ENCODE measurements around the gene LEMD2.

LEMD2 gene

DNA sequence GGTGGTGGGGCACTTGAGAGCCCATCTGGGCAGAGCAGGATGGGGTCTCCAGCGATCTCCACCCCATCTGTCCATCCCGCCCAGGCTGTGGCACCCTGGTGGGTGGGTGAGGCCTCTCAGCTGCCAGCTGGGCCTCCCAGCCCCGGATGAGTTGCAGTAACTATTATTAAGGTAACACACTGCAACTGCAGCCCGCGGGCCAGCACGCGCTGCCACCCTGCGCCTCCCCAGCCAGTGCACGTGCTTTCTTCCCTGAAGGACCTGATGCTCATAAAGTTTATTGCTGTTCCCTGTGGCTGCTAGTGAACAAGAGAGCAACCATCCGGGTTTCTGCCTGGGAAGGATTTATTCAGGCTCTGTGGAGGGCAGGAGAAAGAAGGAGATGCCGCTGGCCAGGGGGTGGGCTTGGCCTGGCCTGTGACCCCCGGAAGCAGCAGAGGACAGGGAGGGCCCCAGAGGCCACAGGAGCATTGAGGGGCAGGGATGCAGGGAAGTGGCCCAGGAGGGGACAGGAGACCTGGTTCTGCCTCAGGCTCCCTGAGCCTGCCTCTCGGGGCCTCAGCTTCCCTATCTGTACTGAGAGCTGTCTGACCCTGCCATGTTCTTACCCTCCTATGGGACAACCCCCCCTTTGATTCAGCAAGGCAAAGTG is 43.9 kb downstream of the LEMD2 start:
- in situ Hi-C loops (cut with MboI; ENCODE audit: low sequenced_read_pairs), result no loop called here

DNA sequence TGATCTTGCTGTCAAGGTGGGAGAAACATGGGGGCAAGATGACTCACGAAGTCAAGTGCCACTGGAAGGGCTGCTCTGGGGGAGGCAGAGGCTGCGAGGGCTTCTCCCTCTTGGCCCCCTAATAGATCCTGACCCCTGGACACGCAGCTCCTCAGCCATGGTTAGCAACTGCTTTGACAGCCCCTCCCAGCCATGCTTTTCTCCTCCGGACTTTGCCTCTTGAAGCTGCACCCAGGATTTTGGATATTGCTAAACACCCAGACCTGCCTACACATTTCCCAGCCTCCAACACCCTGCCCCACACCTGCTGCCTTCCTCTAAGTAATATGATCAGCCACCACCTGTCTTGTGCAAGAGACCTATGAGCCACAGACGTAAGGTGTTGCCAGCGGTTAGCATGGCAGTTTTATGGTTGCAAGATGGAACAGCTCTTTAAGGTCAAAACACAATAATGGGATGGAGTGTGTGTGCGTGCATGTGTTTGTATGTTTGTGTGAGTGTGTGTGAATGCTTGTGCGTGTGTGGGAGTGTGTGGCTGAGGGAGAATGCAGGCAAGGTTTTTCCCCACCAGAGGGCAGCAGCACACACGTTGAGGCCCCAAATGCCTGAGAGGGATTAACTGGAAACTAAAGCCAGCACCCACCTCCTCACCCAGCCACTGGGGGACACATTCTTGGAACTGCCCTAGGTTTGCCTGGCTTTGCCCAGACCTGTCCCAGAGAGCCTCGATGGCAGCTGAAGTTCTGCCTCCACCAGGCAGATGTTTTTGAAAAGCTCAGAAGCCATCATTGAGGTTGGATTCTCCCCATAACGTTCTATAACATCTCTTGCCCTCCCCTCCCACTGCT is 44.7 kb downstream of the LEMD2 start:
- in situ Hi-C loops (cut with MboI; ENCODE audit: low sequenced_read_pairs), result no loop called here

- in situ Hi-C loops (cut with MboI; ENCODE audit: low sequenced_read_pairs), result no loop called here
These were observed 46.1 kb downstream of the LEMD2 start for GRCh38 chr6:33742837-33743236.

- in situ Hi-C loops (cut with MboI; ENCODE audit: low sequenced_read_pairs), result no loop called here
These were observed 46.8 kb downstream of the LEMD2 start for GRCh38 chr6:33742092-33742491.

DNA sequence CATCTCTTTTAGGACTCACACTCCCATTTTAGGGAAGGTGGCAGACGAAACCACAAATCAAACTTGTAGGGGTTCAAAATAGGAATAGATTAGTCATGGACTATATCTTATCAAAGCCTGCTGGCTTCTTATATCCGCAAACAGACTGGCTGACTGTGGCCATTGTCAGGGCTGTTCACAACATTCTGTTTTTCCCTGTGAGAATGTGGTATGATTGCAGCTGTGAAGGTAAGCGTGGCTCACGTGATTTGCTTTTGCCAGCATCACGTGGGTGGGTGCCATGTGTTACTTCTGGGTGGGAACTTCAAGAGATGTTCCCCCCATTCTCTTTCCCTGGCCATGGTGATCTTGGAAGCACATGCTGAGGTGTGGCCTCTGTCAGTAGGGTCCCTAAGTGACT is 48.1 kb downstream of the LEMD2 start:
- in situ Hi-C loops (cut with MboI; ENCODE audit: low sequenced_read_pairs), result no loop called here

- in situ Hi-C loops (cut with MboI; ENCODE audit: low sequenced_read_pairs), result no loop called here
These were observed 48.7 kb downstream of the LEMD2 start for GRCh38 chr6:33740204-33740608.

- in situ Hi-C loops (cut with MboI; ENCODE audit: low sequenced_read_pairs), result no loop called here
These were observed 49.4 kb downstream of the LEMD2 start for GRCh38 chr6:33739571-33739970.

DNA sequence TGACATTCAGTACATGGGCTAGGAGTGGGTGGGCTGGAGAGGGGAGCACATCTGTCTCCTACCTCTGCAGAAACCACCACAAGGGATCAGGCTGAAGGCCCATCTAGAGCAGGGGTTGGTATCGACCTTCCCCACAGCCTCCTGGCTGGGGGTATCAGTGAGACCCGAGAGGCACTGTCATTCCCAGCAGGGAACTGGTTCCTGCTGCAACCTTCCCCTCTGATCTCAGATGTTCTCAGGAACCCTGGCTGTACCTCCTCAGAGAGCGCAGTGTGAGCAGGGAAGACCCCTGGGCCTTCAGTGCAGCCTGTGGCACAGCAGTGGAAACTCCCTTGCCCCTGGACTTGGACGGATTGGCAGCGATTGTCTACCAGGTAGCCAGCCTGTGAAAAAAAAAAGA is 50.1 kb downstream of the LEMD2 start:
- in situ Hi-C loops (cut with MboI; ENCODE audit: low sequenced_read_pairs), result no loop called here

GRCh38 chr6:33738153-33738552 is 50.8 kb downstream of the LEMD2 start:
- in situ Hi-C loops (cut with MboI; ENCODE audit: low sequenced_read_pairs), result no loop called here

- in situ Hi-C loops (cut with MboI; ENCODE audit: low sequenced_read_pairs), result no loop called here
These were observed 51.5 kb downstream of the LEMD2 start for GRCh38 chr6:33737267-33738026.

DNA sequence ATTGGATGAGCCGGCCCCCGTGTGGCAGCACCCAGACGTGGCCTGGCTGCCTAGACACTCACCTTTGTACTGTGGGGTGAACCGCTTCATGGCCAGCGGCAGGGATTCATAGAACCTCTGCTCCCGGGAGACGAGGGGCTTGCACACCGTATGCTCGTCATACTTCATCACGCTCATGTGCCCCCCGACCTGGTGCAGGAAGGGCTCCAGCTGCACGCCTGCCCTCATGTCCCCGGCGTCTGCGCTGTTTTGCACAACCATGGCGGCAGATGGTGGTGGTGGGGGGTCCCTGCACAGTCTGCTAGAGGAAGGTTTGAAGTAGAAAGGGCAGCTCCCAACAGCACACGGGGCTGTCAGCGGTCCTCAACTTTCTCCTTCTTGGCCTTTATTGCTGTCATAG is 53.7 kb downstream of the LEMD2 start:
- in situ Hi-C loops (cut with MboI; ENCODE audit: low sequenced_read_pairs), result no loop called here

DNA sequence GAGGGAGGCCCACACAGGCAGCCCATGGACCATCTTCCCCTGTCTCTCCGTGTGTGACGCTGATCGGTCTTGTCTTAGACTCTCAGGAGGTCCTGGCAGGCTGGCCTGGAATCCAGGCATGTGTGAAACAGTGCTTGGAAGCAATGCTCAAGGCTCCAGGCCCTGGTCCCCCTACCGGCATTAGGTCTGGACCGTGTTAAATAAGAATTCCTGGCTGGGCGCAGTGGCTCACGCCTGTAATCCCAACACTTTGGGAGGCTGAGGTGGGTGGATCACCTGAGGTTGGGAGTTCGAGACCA is 55.3 kb downstream of the LEMD2 start:
- in situ Hi-C loops (cut with MboI; ENCODE audit: low sequenced_read_pairs), result no loop called here

GRCh38 chr6:33732817-33733708 is 55.9 kb downstream of the LEMD2 start:
- in situ Hi-C loops (cut with MboI; ENCODE audit: low sequenced_read_pairs), result no loop called here

GRCh38 chr6:33732385-33732784 is 56.5 kb downstream of the LEMD2 start:
- in situ Hi-C loops (cut with MboI; ENCODE audit: low sequenced_read_pairs), result no loop called here

DNA sequence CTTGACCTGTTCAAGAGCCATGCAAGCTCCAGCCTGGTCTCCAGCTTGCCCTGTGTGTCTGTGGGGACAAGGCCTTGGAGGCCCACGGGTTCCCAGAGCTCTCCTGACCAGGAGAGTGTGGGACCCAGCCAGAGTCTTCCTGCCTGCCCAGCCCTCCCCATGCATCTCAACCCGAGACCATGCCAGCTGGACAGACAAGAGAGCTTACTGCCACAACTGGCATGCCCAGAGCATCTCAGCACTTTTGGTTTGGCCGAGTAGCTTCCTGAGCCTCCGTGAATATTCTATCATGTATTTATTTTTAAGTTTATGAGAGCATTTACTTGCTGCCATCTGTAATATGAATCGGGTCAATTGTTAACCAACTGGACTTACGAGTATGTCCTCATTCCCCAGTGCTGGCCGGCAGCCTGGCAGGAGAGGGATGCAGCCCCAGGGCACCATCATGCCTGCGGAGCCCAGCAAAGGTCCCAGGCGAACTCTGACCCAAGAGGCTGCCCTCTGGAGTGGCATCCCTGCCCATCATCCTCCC is 57.1 kb downstream of the LEMD2 start:
- in situ Hi-C loops (cut with MboI; ENCODE audit: low sequenced_read_pairs), result no loop called here

- in situ Hi-C loops (cut with MboI; ENCODE audit: low sequenced_read_pairs), result no loop called here
These were observed 57.9 kb downstream of the LEMD2 start for GRCh38 chr6:33731035-33731434.

DNA sequence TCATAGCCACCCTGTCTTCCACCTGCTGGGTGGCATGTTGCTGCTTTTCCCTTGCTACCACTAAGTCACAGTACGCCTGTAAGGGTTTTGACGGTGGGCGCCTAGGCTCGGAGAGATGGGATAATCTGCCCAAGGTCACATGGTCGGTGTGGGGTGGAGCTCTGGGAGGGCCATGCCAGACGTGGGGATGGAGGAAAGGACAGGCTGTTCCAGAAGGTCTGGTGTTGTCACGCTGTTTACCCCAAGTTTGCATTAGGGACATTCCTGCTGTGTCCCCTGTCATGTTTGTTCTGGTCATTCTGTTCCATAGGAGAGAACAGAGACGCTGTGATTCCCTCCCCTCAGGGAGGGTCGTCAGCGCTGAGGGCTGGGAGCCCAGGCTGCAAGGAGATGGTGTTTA is 58.3 kb downstream of the LEMD2 start:
- in situ Hi-C loops (cut with MboI; ENCODE audit: low sequenced_read_pairs), result no loop called here

DNA sequence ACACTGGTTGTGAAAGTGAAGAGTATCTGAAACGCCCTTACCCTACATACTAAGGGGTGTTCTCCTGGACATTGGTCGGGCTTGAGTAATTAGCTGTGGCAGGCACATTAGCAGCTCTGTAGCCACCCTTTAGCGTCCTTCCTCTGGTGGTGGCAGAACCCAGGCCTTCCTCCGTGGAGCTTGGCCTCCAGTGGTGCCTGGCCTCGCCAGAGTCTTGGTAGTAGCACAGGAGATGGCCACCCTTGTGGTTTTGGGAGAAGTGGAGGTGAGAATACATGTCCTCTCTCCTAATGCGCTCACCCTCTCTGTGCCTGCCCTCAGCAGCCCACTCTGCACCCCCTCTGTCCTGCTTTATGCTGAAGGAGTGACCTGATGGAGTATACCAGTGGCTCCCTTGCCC is 59.9 kb downstream of the LEMD2 start:
- in situ Hi-C loops (cut with MboI; ENCODE audit: low sequenced_read_pairs), result no loop called here

DNA sequence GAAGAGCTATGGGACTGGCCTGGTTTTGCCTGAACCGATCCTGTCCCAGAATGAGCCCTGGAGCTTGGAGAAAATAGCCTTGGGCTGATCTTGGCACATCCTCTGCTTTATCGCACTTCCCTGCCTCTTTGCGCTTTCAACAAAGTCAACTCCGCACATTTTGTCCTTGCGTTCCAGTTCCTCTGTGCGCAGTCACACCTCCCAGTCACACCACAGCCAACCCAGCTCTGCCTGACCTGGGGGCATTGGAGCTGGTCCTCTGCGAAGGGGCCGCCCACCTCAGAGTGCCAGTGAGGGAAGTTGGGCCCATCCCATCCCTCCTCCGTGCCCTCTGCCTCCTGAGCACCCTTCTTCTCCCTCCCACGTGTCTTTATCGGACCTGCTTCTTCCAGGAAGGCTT is 60.5 kb downstream of the LEMD2 start:
- in situ Hi-C loops (cut with MboI; ENCODE audit: low sequenced_read_pairs), result no loop called here

GRCh38 chr6:33727932-33728331 is 61.0 kb downstream of the LEMD2 start:
- in situ Hi-C loops (cut with MboI; ENCODE audit: low sequenced_read_pairs), result no loop called here

- in situ Hi-C loops (cut with MboI; ENCODE audit: low sequenced_read_pairs), result no loop called here
These were observed 61.8 kb downstream of the LEMD2 start for GRCh38 chr6:33727126-33727525.
